ENCODE results near the gene GFER. TPM values are rescaled to one million over a fixed set of nuclear protein-coding genes. Genes with fewer than 3 reads are reported as not detected.

GFER gene
- total and polyA plus RNA-seq, 9 of the 15 experiments (the other 6 are each of a cell fraction or from before 2014, with no cell fraction given), result 4.3 to 53.7 (median 19.8) TPM

DNA sequence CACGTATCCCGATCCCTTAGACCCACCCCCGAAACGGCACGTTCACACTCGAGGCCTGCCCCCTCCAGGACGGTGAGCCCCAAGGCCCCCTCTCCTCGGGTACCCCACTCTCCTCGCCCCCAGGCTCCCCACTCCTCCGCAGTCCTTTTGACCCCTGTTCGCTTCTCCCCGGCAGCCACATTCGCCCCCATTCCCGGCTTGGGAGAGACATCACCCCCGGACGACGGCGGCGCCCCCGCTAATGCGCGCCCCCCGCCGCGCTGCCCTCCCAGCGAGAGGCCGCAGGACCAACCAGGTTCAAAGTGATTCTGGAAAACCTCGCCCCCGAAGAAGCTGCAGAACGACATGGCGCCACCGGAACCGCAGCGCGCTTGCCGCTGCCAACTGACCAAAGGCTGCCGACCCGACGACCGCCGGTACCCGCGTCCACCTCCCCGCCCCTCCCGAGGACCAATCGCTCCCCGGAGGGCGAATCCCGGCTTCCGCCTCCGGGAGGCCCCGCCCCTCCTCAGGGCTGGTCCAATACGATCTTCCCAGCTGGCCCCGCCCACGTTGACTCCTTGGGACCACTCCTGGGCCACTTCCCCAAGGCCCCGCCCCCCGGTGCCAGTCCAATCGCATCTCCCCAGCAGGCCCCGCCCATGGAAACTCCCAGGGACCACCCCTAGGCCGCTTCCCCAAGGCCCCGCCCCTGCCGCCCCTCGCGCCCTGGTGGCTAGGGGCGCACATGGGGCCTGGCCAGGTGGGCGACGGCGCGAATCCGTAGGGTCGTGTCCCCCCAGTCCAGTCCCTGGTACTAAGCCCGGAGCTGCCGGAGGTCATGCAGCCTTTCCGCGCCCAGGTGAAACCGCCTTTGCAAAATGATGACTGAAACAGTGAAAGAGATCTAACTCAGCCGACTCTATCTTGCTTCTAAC, 40.9 kb upstream of the GFER start, which contains the start of gene MSRB1 (continued):
- TF ChIP-seq, protein P1, sequence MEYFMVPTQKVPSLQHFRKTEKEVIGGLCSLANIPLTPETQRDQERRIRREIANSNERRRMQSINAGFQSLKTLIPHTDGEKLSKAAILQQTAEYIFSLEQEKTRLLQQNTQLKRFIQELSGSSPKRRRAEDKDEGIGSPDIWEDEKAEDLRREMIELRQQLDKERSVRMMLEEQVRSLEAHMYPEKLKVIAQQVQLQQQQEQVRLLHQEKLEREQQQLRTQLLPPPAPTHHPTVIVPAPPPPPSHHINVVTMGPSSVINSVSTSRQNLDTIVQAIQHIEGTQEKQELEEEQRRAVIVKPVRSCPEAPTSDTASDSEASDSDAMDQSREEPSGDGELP (CRISPR knock-in tag; IDR thresholded peaks at IDR 0.05; ENCODE audit: borderline replicate concordance), result peak; percentile 90
- TF ChIP-seq ZBTB7A (IDR thresholded peaks at IDR 0.05; ENCODE audit: borderline replicate concordance, control insufficient read depth, low read depth, low read length) (peak; percentile 80; the same call in 1 of the 2 replicates), TAF7 (tag; IDR thresholded peaks at IDR 0.05) (peak; percentile 60; the same call in 1 of the 2 replicates), DPF2 (IDR thresholded peaks at IDR 0.05) (no peak), ZNF561 (CRISPR knock-in tag; conservative IDR thresholded peaks at IDR 0.05) (0 out of 2 replicates have a peak, but pooled peaks have one; percentile 26), NCOA2 (IDR thresholded peaks at IDR 0.05; ENCODE audit: partially characterized antibody in 2 of 2) (no peak), HNRNPUL1 (IDR thresholded peaks at IDR 0.05; ENCODE audit: low read length) (no peak), NR4A1 (CRISPR knock-in tag; IDR thresholded peaks at IDR 0.05) (0 out of 2 replicates have a peak, but pooled peaks have one; percentile 23), NR4A1 (tag; IDR thresholded peaks at IDR 0.05) (no peak), KDM2B (CRISPR knock-in tag; IDR thresholded peaks at IDR 0.05) (no peak), CBFA2T2 (conservative IDR thresholded peaks at IDR 0.05) (no peak), TCF7 (IDR thresholded peaks at IDR 0.05; ENCODE audit: borderline replicate concordance) (no peak), ZNF583 (CRISPR knock-in tag; IDR thresholded peaks at IDR 0.05) (no peak), MAFK (IDR thresholded peaks at IDR 0.05; ENCODE audit: low read length) (no peak), CHD4 (IDR thresholded peaks at IDR 0.05; ENCODE audit: insufficient read depth, insufficient replicate concordance, low read depth, low read length, poor library complexity, severe bottlenecking) (peak; percentile 22), MTA3 (IDR thresholded peaks at IDR 0.05; ENCODE audit: borderline replicate concordance) (no peak; the same call in 1 of the 2 replicates), RBM34 (IDR thresholded peaks at IDR 0.05; ENCODE audit: borderline replicate concordance, insufficient read depth, low read length) (no peak)
- TF ChIP-seq, protein P2, sequence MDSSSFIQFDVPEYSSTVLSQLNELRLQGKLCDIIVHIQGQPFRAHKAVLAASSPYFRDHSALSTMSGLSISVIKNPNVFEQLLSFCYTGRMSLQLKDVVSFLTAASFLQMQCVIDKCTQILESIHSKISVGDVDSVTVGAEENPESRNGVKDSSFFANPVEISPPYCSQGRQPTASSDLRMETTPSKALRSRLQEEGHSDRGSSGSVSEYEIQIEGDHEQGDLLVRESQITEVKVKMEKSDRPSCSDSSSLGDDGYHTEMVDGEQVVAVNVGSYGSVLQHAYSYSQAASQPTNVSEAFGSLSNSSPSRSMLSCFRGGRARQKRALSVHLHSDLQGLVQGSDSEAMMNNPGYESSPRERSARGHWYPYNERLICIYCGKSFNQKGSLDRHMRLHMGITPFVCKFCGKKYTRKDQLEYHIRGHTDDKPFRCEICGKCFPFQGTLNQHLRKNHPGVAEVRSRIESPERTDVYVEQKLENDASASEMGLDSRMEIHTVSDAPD (CRISPR knock-in tag; IDR thresholded peaks at IDR 0.05), result no peak
- TF ChIP-seq, protein P3, sequence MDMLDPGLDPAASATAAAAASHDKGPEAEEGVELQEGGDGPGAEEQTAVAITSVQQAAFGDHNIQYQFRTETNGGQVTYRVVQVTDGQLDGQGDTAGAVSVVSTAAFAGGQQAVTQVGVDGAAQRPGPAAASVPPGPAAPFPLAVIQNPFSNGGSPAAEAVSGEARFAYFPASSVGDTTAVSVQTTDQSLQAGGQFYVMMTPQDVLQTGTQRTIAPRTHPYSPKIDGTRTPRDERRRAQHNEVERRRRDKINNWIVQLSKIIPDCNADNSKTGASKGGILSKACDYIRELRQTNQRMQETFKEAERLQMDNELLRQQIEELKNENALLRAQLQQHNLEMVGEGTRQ (CRISPR knock-in tag; IDR thresholded peaks at IDR 0.05), result no peak
- TF ChIP-seq, protein P4, sequence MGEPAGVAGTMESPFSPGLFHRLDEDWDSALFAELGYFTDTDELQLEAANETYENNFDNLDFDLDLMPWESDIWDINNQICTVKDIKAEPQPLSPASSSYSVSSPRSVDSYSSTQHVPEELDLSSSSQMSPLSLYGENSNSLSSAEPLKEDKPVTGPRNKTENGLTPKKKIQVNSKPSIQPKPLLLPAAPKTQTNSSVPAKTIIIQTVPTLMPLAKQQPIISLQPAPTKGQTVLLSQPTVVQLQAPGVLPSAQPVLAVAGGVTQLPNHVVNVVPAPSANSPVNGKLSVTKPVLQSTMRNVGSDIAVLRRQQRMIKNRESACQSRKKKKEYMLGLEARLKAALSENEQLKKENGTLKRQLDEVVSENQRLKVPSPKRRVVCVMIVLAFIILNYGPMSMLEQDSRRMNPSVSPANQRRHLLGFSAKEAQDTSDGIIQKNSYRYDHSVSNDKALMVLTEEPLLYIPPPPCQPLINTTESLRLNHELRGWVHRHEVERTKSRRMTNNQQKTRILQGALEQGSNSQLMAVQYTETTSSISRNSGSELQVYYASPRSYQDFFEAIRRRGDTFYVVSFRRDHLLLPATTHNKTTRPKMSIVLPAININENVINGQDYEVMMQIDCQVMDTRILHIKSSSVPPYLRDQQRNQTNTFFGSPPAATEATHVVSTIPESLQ (CRISPR knock-in tag; IDR thresholded peaks at IDR 0.05), result no peak
- TF ChIP-seq, protein P5, sequence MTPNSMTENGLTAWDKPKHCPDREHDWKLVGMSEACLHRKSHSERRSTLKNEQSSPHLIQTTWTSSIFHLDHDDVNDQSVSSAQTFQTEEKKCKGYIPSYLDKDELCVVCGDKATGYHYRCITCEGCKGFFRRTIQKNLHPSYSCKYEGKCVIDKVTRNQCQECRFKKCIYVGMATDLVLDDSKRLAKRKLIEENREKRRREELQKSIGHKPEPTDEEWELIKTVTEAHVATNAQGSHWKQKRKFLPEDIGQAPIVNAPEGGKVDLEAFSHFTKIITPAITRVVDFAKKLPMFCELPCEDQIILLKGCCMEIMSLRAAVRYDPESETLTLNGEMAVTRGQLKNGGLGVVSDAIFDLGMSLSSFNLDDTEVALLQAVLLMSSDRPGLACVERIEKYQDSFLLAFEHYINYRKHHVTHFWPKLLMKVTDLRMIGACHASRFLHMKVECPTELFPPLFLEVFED (CRISPR knock-in tag; conservative IDR thresholded peaks at IDR 0.05), result no peak
